CD4-positive, alpha-beta T cell (primary cell): ENCODE measurements around the gene MRPL39. TPM values are rescaled to one million over a fixed set of nuclear protein-coding genes. Genes with fewer than 3 reads are reported as not detected.

ENCODE experiments used
- ATAC-seq: fragments of 200-7000 bp; cut with Tn5 transposase; one replicate; pipeline ENCODE4 v1.10.0; 2022; ENCODE audit warnings: mild to moderate bottlenecking; ENCODE audit not compliant: poor library complexity
- CTCF ChIA-PET: fragments of 350-600 bp; sonication (Branson Sonifier 250); formaldehyde crosslinking; loops from one replicate; lab custom pipeline; 2021; ENCODE audit warnings: antibody characterized with exemption, inconsistent platforms; lab: Charles Lee
- POLR2A ChIA-PET: fragments of 350-600 bp; sonication (Branson Sonifier 250); formaldehyde crosslinking; loops from one replicate; lab custom pipeline; 2021; ENCODE audit warnings: antibody characterized with exemption, inconsistent platforms; lab: Charles Lee
- DNase-seq, 14 experiments: peaks; one replicate each; pipeline ENCODE4 v3.0.0-alpha.2; 2013 to 2020; ENCODE audit warnings: mixed read lengths in 2 of 14
- H3K27ac ChIP-seq, 2 donors: one replicate each; pipeline versions ENCODE4 v1.5.1 to v1.7.0; 2013; ENCODE audit warnings: low read length in 2 of 2, low read depth in 1 of 2, mild to moderate bottlenecking in 1 of 2
- H3K27me3 ChIP-seq, 2 experiments: 1 replicate in 1 of 2; 2 replicates in 1 of 2; pipeline versions ENCODE4 v1.6.1 to v1.7.0; 2013; ENCODE audit warnings: low read length in 2 of 2, control low read depth in 1 of 2, mild to moderate bottlenecking in 1 of 2, moderate library complexity in 1 of 2; ENCODE audit not compliant: insufficient read depth in 2 of 2, control insufficient read depth in 1 of 2
- H3K36me3 ChIP-seq: one replicate; pipeline ENCODE4 v1.6.1; 2013; ENCODE audit warnings: low read length, control low read depth; ENCODE audit not compliant: insufficient read depth
- H3K4me1 ChIP-seq: one replicate; pipeline ENCODE4 v1.6.1; 2013; ENCODE audit warnings: low read length, control low read depth; ENCODE audit not compliant: insufficient read depth
- H3K4me3 ChIP-seq: one replicate; pipeline ENCODE4 v1.5.1; 2013; ENCODE audit warnings: mild to moderate bottlenecking, low read length, moderate library complexity
- H3K9me3 ChIP-seq, 2 experiments: 1 replicate in 1 of 2; 2 replicates in 1 of 2; pipeline versions ENCODE4 v1.6.1 to v1.7.0; 2013; ENCODE audit warnings: low read length in 2 of 2, mild to moderate bottlenecking in 2 of 2, control low read depth in 1 of 2, moderate library complexity in 1 of 2; ENCODE audit not compliant: control insufficient read depth in 1 of 2, insufficient read depth in 1 of 2
- H3K27ac Mint-ChIP-seq: one replicate; pipeline ENCODE4 v1.8.0; 2020; ENCODE audit warnings: mixed read lengths
- H3K27me3 Mint-ChIP-seq: one replicate; pipeline ENCODE4 v1.8.0; 2021; ENCODE audit warnings: mixed read lengths
- H3K36me3 Mint-ChIP-seq: one replicate; pipeline ENCODE4 v1.8.0; 2021; ENCODE audit warnings: low read depth, mixed read lengths
- H3K4me1 Mint-ChIP-seq: one replicate; pipeline ENCODE4 v1.8.0; 2021; ENCODE audit warnings: low read depth, mixed read lengths
- H3K4me3 Mint-ChIP-seq: one replicate; pipeline ENCODE4 v1.8.0; 2020; ENCODE audit warnings: mild to moderate bottlenecking, mixed read lengths
- H3K9me3 Mint-ChIP-seq: one replicate; pipeline ENCODE4 v1.8.0; 2020; ENCODE audit warnings: mixed read lengths
- CTCF ChIP-seq: fragments of 200-600 bp; IDR thresholded peaks from one replicate; pipeline ENCODE4 v1.8.0; 2022; ENCODE audit warnings: antibody characterized with exemption, mild to moderate bottlenecking
- intact Hi-C, 2 experiments: fragments of 100-400 bp; cut with DNase I in 1 of 2; cut with micrococcal nuclease in 1 of 2; formaldehyde crosslinking; loops; one replicate each; pipeline versions ENCODE4 v1.15.1 to v1.9.0; 2023 to 2025; cut with DNase I, micrococcal nuclease
- total RNA-seq, 174 experiments: library from RNA in 2 of 174; stranded (reverse) in 2 of 174; gene quantifications; one replicate each; pipeline ENCODE4 v1.2.3 and lab custom pipeline; 2021 to 2026

MRPL39 gene
- total RNA-seq, 2 experiments from 2014 or later, result 10.7 to 15.2 TPM

GRCh38 chr21:25640943-25641292 lies 33.6 kb upstream of the MRPL39 start:
- no peak for DNase-seq
- no peaks in the 10 kb centered on the region for H3K9me3 Mint-ChIP-seq
- ATAC-seq, result no peak
- peak overlapping the region; percentile 74 for H3K4me3 Mint-ChIP-seq
- H3K4me3 ChIP-seq, result no peak overlapping the region
- no peak overlapping the region for H3K27ac ChIP-seq
- H3K4me1 Mint-ChIP-seq, result peaks cover 18% of the 10 kb centered on the region
- peaks cover 18% of the 10 kb centered on the region for H3K4me1 ChIP-seq
- ChIA-PET POLR2A (no interaction called here), CTCF (no interaction called here)
- no peaks in the 10 kb centered on the region for H3K36me3 Mint-ChIP-seq
- H3K27ac Mint-ChIP-seq, result no peak overlapping the region
- peaks cover 37% of the 10 kb centered on the region for H3K27me3 Mint-ChIP-seq
- peaks cover 13 to 14% of the 10 kb centered on the region in 2 experiments for H3K27me3 ChIP-seq
- no peaks in the 10 kb centered on the region for H3K36me3 ChIP-seq
- no peaks in the 10 kb centered on the region for H3K9me3 ChIP-seq
- TF ChIP-seq CTCF, result no peak
- intact Hi-C loops, result no loop called here

- Histone ChIP-seq H3K27ac (no peak overlapping the region), H3K27me3 (peaks cover 13 to 16% of the 10 kb centered on the region in 2 experiments), H3K9me3 (no peaks in the 10 kb centered on the region), H3K4me1 (peaks cover 18% of the 10 kb centered on the region), H3K36me3 (no peaks in the 10 kb centered on the region), H3K4me3 (peak overlapping the region; percentile 66)
- Mint-ChIP-seq H3K27ac (no peak overlapping the region), H3K4me1 (peaks cover 18% of the 10 kb centered on the region), H3K36me3 (no peaks in the 10 kb centered on the region), H3K9me3 (no peaks in the 10 kb centered on the region), H3K4me3 (peak overlapping the region; percentile 74), H3K27me3 (peaks cover 40% of the 10 kb centered on the region)
- ATAC-seq (peak; percentile 25), DNase-seq (peak in 3 of 14 experiments; percentile 7 to 22 (median 16))
- intact Hi-C loops, result no loop called here
- POLR2A ChIA-PET, result no interaction called here
- CTCF ChIA-PET, result no interaction called here
- TF ChIP-seq CTCF, result no peak
These were observed 33.1 kb upstream of the MRPL39 start for GRCh38 chr21:25640202-25640942.

- ChIA-PET CTCF (no interaction called here), POLR2A (interaction anchor here (0.9 to 1.4 kb wide), 3 partner anchors 11 to 95 kb away, joined by 3 to 7 read pairs (median 3); partner anchors contain the start of genes ATP5PF, GABPA and MRPL39)
- Histone ChIP-seq H3K27ac (no peak overlapping the region), H3K9me3 (no peaks in the 10 kb centered on the region), H3K4me3 (peak overlapping the region; percentile 66), H3K4me1 (peaks cover 18% of the 10 kb centered on the region), H3K27me3 (peaks cover 13 to 17% of the 10 kb centered on the region in 2 experiments), H3K36me3 (no peaks in the 10 kb centered on the region)
- H3K4me1 Mint-ChIP-seq, result peaks cover 18% of the 10 kb centered on the region
- H3K4me3 Mint-ChIP-seq, result peak overlapping the region; percentile 74
- H3K27ac Mint-ChIP-seq, result no peak overlapping the region
- DNase-seq, result peak; percentile 20 to 73 (median 36)
- TF ChIP-seq CTCF, result no peak
- intact Hi-C loops, result loop anchor here in 1 of 2 experiments (2.0 kb wide), 1 partner anchor 31 kb away; no protein-coding TSS in a partner anchor
- no peaks in the 10 kb centered on the region for H3K9me3 Mint-ChIP-seq
- no peaks in the 10 kb centered on the region for H3K36me3 Mint-ChIP-seq
- ATAC-seq, result peak; percentile 90
- peaks cover 47% of the 10 kb centered on the region for H3K27me3 Mint-ChIP-seq
These were observed 32.4 kb upstream of the MRPL39 start for GRCh38 chr21:25639551-25640201.
